Astrocyte of the cerebellum (primary cell): ENCODE results near the gene TMEM45B.
"Not testable (repeated sequence)": the region's sequence is repeated elsewhere in the genome, so short reads cannot be mapped to it uniquely, and the experiment has no call there.

Source experiments
- DNase-seq: peaks from one replicate; pipeline ENCODE4 v3.0.0-alpha.2; 2011; ENCODE audit warnings: low read depth
- H3K4me3 ChIP-seq: 2 replicates; pipeline ENCODE4 v1.5.1; 2011; ENCODE audit warnings: mild to moderate bottlenecking, low read depth, low read length, moderate library complexity
- in situ Hi-C: cut with HindIII; loops from 2 replicates; pipeline ENCODE4 v1.10.0; 2017; ENCODE audit warnings: low sequenced_read_pairs
- TF ChIP-seq, protein P1 (sequence below): IDR thresholded peaks from 2 replicates; pipeline ENCODE4 v1.5.1; 2012; ENCODE audit warnings: low read length, low read depth, moderate library complexity, mild to moderate bottlenecking; ENCODE audit errors: missing control alignments

TMEM45B gene

GRCh38 chr11:129791515-129791914 is 24.1 kb upstream of the TMEM45B start:
- TF ChIP-seq, protein P1, sequence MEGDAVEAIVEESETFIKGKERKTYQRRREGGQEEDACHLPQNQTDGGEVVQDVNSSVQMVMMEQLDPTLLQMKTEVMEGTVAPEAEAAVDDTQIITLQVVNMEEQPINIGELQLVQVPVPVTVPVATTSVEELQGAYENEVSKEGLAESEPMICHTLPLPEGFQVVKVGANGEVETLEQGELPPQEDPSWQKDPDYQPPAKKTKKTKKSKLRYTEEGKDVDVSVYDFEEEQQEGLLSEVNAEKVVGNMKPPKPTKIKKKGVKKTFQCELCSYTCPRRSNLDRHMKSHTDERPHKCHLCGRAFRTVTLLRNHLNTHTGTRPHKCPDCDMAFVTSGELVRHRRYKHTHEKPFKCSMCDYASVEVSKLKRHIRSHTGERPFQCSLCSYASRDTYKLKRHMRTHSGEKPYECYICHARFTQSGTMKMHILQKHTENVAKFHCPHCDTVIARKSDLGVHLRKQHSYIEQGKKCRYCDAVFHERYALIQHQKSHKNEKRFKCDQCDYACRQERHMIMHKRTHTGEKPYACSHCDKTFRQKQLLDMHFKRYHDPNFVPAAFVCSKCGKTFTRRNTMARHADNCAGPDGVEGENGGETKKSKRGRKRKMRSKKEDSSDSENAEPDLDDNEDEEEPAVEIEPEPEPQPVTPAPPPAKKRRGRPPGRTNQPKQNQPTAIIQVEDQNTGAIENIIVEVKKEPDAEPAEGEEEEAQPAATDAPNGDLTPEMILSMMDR: no peak
- in situ Hi-C loops: no loop called here
- H3K4me3 ChIP-seq: no peak overlapping the region
- no peak for DNase-seq

DNA sequence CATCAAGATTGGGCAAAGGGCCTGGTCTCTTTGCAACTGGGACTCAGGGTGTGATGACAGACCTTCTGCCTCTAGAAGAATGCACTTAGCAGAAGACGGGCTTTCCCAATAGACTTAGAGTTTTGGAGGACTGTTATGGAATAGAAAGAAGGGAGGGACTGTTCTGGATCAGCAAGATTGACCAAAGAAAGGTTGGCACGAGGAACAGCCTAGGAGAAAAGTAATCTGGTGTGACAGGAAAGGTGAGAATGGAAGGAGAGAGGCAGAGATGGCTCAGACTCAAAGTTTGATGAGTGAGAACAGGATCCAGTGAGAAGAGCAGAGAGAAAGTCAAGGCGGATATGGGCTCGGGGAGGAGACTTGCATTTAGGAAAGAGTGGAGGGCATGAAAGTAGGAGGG is 23.0 kb upstream of the TMEM45B start:
- TF ChIP-seq, protein P1: no peak
- no peak overlapping the region for H3K4me3 ChIP-seq
- in situ Hi-C loops: no loop called here
- no peak for DNase-seq

DNA sequence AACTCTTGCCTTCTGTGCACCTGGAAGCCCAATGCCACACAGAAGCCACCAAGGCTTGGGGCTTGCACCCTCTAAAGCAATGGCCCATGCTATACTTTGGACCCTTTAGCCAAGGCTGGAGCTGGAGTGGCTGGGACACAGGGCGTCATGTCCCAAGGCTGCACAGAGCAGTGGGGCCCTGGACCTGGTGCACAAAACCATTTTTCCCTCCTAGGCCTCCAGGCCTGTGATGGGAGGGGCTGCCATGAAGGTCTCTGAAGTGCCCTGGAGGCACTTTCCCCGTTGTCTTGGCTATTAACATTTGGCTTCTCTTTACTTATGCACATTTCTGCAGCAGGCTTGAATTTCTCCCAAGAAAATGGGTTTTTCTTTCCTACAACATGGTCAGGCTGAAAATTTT is 20.6 kb upstream of the TMEM45B start:
- DNase-seq: no peak
- TF ChIP-seq, protein P1: no peak
- in situ Hi-C loops: no loop called here
- no peak overlapping the region for H3K4me3 ChIP-seq

DNA sequence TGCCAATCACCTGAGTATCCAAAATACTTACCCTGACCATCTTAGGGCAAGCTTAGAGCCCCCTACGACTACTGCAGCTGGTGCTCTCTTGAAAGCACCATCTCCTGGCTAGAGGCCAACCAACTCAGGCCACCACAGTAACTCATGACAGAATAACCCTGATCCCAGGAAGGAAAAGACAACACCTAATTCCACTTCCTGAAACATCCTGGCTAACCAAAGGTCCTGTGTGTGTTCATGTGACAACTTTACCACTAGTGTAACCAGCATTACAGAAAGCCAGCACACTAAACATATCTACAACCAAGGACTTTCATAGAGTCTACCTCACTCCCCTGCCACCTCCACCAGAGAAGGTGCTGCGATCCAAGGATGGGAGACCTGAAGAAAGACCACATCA is 17.4 kb upstream of the TMEM45B start:
- in situ Hi-C loops: no loop called here

DNA sequence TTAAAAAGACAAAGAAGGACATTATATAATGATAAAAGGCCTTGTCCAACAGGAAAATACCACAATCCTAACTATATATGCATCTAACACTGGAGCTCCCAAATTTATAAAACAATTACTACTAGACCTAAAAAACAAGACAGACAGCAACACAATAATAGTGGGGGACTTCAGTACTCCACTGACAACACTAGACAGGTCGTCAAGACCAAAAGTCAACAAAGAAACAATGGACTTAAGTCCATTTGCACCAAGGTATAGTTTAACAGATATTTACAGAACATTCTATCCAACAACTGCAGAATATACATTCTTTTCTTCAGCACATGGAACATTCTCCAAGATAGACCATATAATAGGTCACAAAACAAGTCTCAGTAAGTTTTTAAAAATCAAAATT is 15.5 kb upstream of the TMEM45B start:
- in situ Hi-C loops, DNase-seq, H3K4me3 ChIP-seq: not testable (repeated sequence)

More for the DNA sequence above, 17.4 kb upstream of the TMEM45B start:
- no peak for DNase-seq
- H3K4me3 ChIP-seq: no peak overlapping the region
- TF ChIP-seq, protein P1: no peak

DNA sequence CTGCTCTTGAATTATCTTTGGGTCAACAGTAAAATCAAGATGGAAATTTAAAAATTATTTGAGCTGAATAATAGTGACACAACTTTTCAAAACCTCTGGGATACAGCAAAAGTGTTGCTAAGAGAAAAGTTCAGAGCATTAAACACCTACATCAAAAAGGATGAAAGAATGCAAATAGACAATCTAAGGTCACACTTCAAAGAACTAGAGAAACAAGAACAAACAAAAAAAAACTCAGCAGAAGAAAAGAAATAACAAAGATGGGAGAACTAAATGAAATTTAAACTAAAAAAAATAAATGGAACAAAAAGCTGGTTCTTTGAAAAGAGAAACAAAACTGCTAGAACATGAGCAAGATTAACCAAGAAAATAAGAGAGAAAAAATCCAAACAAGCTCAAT is 15.0 kb upstream of the TMEM45B start:
- H3K4me3 ChIP-seq: no peak overlapping the region
- in situ Hi-C loops: no loop called here
- TF ChIP-seq, protein P1: no peak
- no peak for DNase-seq

DNA sequence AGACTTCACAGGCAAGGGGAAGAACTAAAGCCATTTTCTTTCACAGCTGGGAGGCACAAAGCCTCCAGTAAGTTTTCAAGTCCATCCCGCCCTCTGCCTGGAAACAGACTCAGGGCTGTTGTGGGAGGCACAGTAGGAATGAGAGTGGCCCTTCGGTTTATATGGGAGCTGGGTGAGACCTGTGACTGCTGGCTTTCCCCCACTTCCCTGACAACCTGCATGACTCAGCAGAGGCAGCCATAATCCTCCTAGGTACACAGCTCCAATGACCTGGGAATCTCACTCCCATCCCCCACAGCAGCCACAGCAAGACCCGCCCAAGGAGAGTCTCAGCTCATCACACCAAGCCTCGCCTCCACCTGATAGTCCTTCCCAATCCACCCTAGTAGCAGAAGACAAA is 12.1 kb upstream of the TMEM45B start:
- no peak overlapping the region for H3K4me3 ChIP-seq
- in situ Hi-C loops: no loop called here
- TF ChIP-seq, protein P1: no peak
- DNase-seq: no peak
